HL-60 (cell line): ENCODE measurements around the gene CBX4.

Source experiments
- DNase-seq, 2 experiments: peaks; one replicate each; pipeline ENCODE4 v3.0.0-alpha.2; 2010 to 2020; ENCODE audit warnings: low read depth in 1 of 2, low spot score in 1 of 2
- H3K27ac ChIP-seq: fragments of 250-450 bp; sonication (Bioruptor Pico); replicated peaks from 2 replicates; pipeline ENCODE4 v1.5.1; 2020; ENCODE audit warnings: mild to moderate bottlenecking, moderate library complexity
- H3K27me3 ChIP-seq: fragments of 250-450 bp; sonication (Bioruptor Pico); 2 replicates; pipeline ENCODE4 v1.5.1; 2021; ENCODE audit warnings: mild to moderate bottlenecking, moderate library complexity; ENCODE audit not compliant: insufficient read depth, poor library complexity, severe bottlenecking
- H3K4me3 ChIP-seq: replicated peaks from 2 replicates; pipeline ENCODE4 v1.5.1; 2011; ENCODE audit warnings: mild to moderate bottlenecking, control low read depth, low read length; ENCODE audit not compliant: insufficient read depth
- CTCF ChIP-seq: IDR thresholded peaks from one replicate; pipeline ENCODE4 v1.5.1; 2011; ENCODE audit warnings: low read length, control low read depth, inconsistent platforms; ENCODE audit not compliant: insufficient read depth
- GABPA ChIP-seq: IDR thresholded peaks from 2 replicates; pipeline ENCODE4 v1.6.1; 2012; ENCODE audit warnings: low read depth
- POLR2AphosphoS5 ChIP-seq: IDR thresholded peaks from 2 replicates; pipeline ENCODE4 v1.6.1; 2012; ENCODE audit warnings: low read depth
- REST ChIP-seq: IDR thresholded peaks from 2 replicates; pipeline ENCODE4 v1.6.1; 2012; ENCODE audit warnings: low read depth; ENCODE audit not compliant: insufficient replicate concordance
- SPI1 ChIP-seq: IDR thresholded peaks from 2 replicates; pipeline ENCODE4 v1.6.1; 2012; ENCODE audit warnings: low read depth, mild to moderate bottlenecking, borderline replicate concordance

The CBX4 gene

GRCh38 chr17:79788455-79788854 is 50.8 kb downstream of the CBX4 start:
- no peak overlapping the region for H3K27ac ChIP-seq
- no peak for TF ChIP-seq POLR2AphosphoS5
- no peak for TF ChIP-seq GABPA
- no peak for TF ChIP-seq SPI1
- no peak for TF ChIP-seq CTCF
- no peak for TF ChIP-seq REST
- H3K4me3 ChIP-seq: no peak overlapping the region
- no peak for DNase-seq
- H3K27me3 ChIP-seq: peaks cover 56% of the 10 kb centered on the region

GRCh38 chr17:79786930-79787643 is 52.2 kb downstream of the CBX4 start:
- Histone ChIP-seq H3K27me3 (peaks cover 46% of the 10 kb centered on the region), H3K4me3 (no peak overlapping the region), H3K27ac (no peak overlapping the region)
- TF ChIP-seq SPI1 (no peak), CTCF (no peak), REST (no peak), GABPA (no peak), POLR2AphosphoS5 (no peak)
- no peak for DNase-seq

GRCh38 chr17:79785900-79786810 is 53.1 kb downstream of the CBX4 start:
- no peak for TF ChIP-seq SPI1
- no peak for TF ChIP-seq POLR2AphosphoS5
- no peak for TF ChIP-seq REST
- no peak for TF ChIP-seq CTCF
- TF ChIP-seq GABPA: no peak
- H3K27me3 ChIP-seq: peaks cover 36% of the 10 kb centered on the region
- DNase-seq: no peak
- no peak overlapping the region for H3K4me3 ChIP-seq
- no peak overlapping the region for H3K27ac ChIP-seq
